HEK293 (cell line): ENCODE measurements around the gene CCDC85C.

Experiments
- CTCF ChIA-PET: fragments of 350-600 bp; formaldehyde crosslinking; extraction: SDS; loops from one replicate; lab custom pipeline; 2021; ENCODE audit warnings: antibody characterized with exemption; lab: Yijun Ruan, JAX
- POLR2A ChIA-PET: fragments of 300-600 bp; formaldehyde crosslinking; extraction: SDS; loops from one replicate; lab custom pipeline; 2020; ENCODE audit warnings: antibody characterized with exemption, inconsistent platforms; lab: Yijun Ruan, JAX
- H3K27ac ChIP-seq: fragments of 200-500 bp; sonication (Bioruptor generic); 2 replicates; pipeline ENCODE4 v1.5.1; 2014; ENCODE audit warnings: low read depth, low read length, control low read depth, inconsistent platforms; ENCODE audit errors: extremely low read depth
- H3K36me3 ChIP-seq, 2 experiments: fragments of 200-500 bp in 1 of 2; sonication (Bioruptor generic) in 1 of 2; 1 replicate in 1 of 2; 2 replicates in 1 of 2; pipeline ENCODE4 v1.5.1; 2014 to 2017; ENCODE audit warnings: inconsistent platforms in 2 of 2, low read length in 2 of 2; ENCODE audit not compliant: control insufficient read depth in 2 of 2, insufficient read depth in 1 of 2
- H3K4me1 ChIP-seq: fragments of 200-500 bp; sonication (Bioruptor generic); 2 replicates; pipeline ENCODE4 v1.5.1; 2014; ENCODE audit warnings: mild to moderate bottlenecking, low read length, inconsistent platforms; ENCODE audit not compliant: control insufficient read depth, insufficient read depth
- H3K4me3 ChIP-seq: 2 replicates; pipeline ENCODE4 v1.5.1; 2011; ENCODE audit warnings: low read depth, mild to moderate bottlenecking, control low read depth, low read length, moderate library complexity
- H3K9me3 ChIP-seq: fragments of 200-500 bp; sonication (Bioruptor generic); 2 replicates; pipeline ENCODE4 v1.5.1; 2014; ENCODE audit warnings: low read depth, low read length, inconsistent platforms; ENCODE audit not compliant: control insufficient read depth, insufficient read depth
- EGR2 ChIP-seq: fragments of 450-650 bp; formaldehyde crosslinking; IDR thresholded peaks from 2 replicates; pipeline ENCODE4 v1.5.1; 2016; ENCODE audit warnings: low read depth, missing biosample characterization, missing genetic modification characterization
- GLIS2 ChIP-seq: fragments of 450-650 bp; formaldehyde crosslinking; IDR thresholded peaks from 2 replicates; pipeline ENCODE4 v1.5.1; 2016; ENCODE audit warnings: missing biosample characterization, missing genetic modification characterization
- PATZ1 ChIP-seq: fragments of 450-650 bp; formaldehyde crosslinking; IDR thresholded peaks from 2 replicates; pipeline ENCODE4 v1.5.1; 2016; ENCODE audit warnings: missing biosample characterization, missing genetic modification characterization
- PRDM10 ChIP-seq: fragments of 450-650 bp; formaldehyde crosslinking; IDR thresholded peaks from 2 replicates; pipeline ENCODE4 v1.5.1; 2016; ENCODE audit warnings: missing biosample characterization, missing genetic modification characterization
- REST ChIP-seq: fragments of 450-650 bp; formaldehyde crosslinking; IDR thresholded peaks from 2 replicates; pipeline ENCODE4 v1.5.1; 2016; ENCODE audit warnings: missing biosample characterization, missing genetic modification characterization
- WT1 ChIP-seq: fragments of 450-650 bp; formaldehyde crosslinking; IDR thresholded peaks from 2 replicates; pipeline ENCODE4 v1.5.1; 2016; ENCODE audit warnings: missing biosample characterization, missing genetic modification characterization
- ZFHX2 ChIP-seq: fragments of 450-650 bp; formaldehyde crosslinking; conservative IDR thresholded peaks from 2 replicates; pipeline ENCODE4 v1.5.1; 2016; ENCODE audit warnings: missing biosample characterization, missing genetic modification characterization
- ZFP41 ChIP-seq: fragments of 450-650 bp; formaldehyde crosslinking; IDR thresholded peaks from 2 replicates; pipeline ENCODE4 v1.5.1; 2016; ENCODE audit warnings: missing biosample characterization, missing genetic modification characterization, borderline replicate concordance
- ZNF324 ChIP-seq: fragments of 450-650 bp; formaldehyde crosslinking; IDR thresholded peaks from 2 replicates; pipeline ENCODE4 v1.5.1; 2016; ENCODE audit warnings: missing biosample characterization, missing genetic modification characterization
- ZNF350 ChIP-seq: fragments of 450-650 bp; formaldehyde crosslinking; IDR thresholded peaks from 2 replicates; pipeline ENCODE4 v1.5.0; 2017; ENCODE audit warnings: missing biosample characterization, mild to moderate bottlenecking, missing genetic modification characterization
- ZNF600 ChIP-seq: fragments of 450-650 bp; formaldehyde crosslinking; IDR thresholded peaks from 2 replicates; pipeline ENCODE4 v1.5.1; 2016; ENCODE audit warnings: missing biosample characterization, missing genetic modification characterization
- ZNF658 ChIP-seq: fragments of 450-650 bp; formaldehyde crosslinking; IDR thresholded peaks from 2 replicates; pipeline ENCODE4; 2016; ENCODE audit warnings: missing biosample characterization, missing genetic modification characterization
- ZSCAN18 ChIP-seq: fragments of 450-650 bp; formaldehyde crosslinking; IDR thresholded peaks from 2 replicates; pipeline ENCODE4 v1.5.1; 2016; ENCODE audit warnings: missing biosample characterization, missing genetic modification characterization

The CCDC85C gene

GRCh38 chr14:99592394-99592793 lies 11.6 kb downstream of the CCDC85C start (continued):
- TF ChIP-seq ZNF324 (tag by site-specific recombination) (no peak), ZFP41 (tag by site-specific recombination) (no peak)

GRCh38 chr14:99590746-99591555 lies 13.1 kb downstream of the CCDC85C start:
- H3K9me3 ChIP-seq: no peaks in the 10 kb centered on the region
- CTCF ChIA-PET: interaction anchor here (1.2 kb wide), 1 partner anchor 10 kb away, joined by 4 read pairs; no protein-coding TSS in a partner anchor
- TF ChIP-seq ZNF350 (tag by site-specific recombination) (no peak), ZSCAN18 (tag by site-specific recombination) (no peak), ZFHX2 (tag by site-specific recombination) (peak; percentile 82), ZNF658 (tag by site-specific recombination) (no peak), PRDM10 (tag by site-specific recombination) (peak; percentile 88), GLIS2 (tag by site-specific recombination) (peak; percentile 38; the same call in 1 of the 2 replicates), ZNF600 (tag by site-specific recombination) (no peak), EGR2 (peak; percentile 68; the same call in 1 of the 2 replicates), PATZ1 (tag by site-specific recombination) (peak; percentile 42)
- no peaks in the 10 kb centered on the region for H3K36me3 ChIP-seq
- no peaks in the 10 kb centered on the region for H3K4me1 ChIP-seq
- H3K4me3 ChIP-seq: no peak overlapping the region
- no peak overlapping the region for H3K27ac ChIP-seq
- POLR2A ChIA-PET: interaction anchor here (0.5 to 1.6 kb wide), 2 partner anchors 17 to 360 kb away, joined by 3 read pairs; no protein-coding TSS in a partner anchor

- POLR2A ChIA-PET: interaction anchor here (0.5 to 1.6 kb wide), 2 partner anchors 16 to 359 kb away, joined by 3 read pairs; no protein-coding TSS in a partner anchor
- Histone ChIP-seq H3K27ac (no peak overlapping the region), H3K9me3 (no peaks in the 10 kb centered on the region), H3K4me3 (no peak overlapping the region), H3K4me1 (no peaks in the 10 kb centered on the region), H3K36me3 (no peaks in the 10 kb centered on the region)
- TF ChIP-seq WT1 (no peak), REST (tag by site-specific recombination) (0 out of 2 replicates have a peak, but pooled peaks have one; percentile 46)
- CTCF ChIA-PET: interaction anchor here (0.7 kb wide), 1 partner anchor 415 kb away, joined by 3 read pairs; no protein-coding TSS in a partner anchor
Observed at GRCh38 chr14:99589651-99590530, 14.1 kb downstream of the CCDC85C start.
